PC-3 (cell line): ENCODE measurements around the gene PPM1G. TPM values are rescaled to one million over a fixed set of nuclear protein-coding genes. Genes with fewer than 3 reads are reported as not detected.

Source experiments
- ATAC-seq: fragments of 200-7000 bp; cut with Tn5 transposase; 2 replicates; pipeline ENCODE4 v1.9.1; 2020; ENCODE audit warnings: mild to moderate bottlenecking, moderate library complexity
- BruUV-seq: library from RNA; stranded (reverse); fragments of 400-500 nt; replicated peaks from 2 replicates; lab custom pipeline; 2021; lab: Mats Ljungman, UMichigan
- CTCF ChIA-PET: fragments of 300-600 bp; sonication (Branson Sonifier 250); formaldehyde crosslinking; loops from one replicate; lab custom pipeline; 2022; ENCODE audit warnings: antibody characterized with exemption; lab: Charles Lee
- POLR2A ChIA-PET: fragments of 300-600 bp; sonication (Branson Sonifier 250); formaldehyde crosslinking; loops from one replicate; lab custom pipeline; 2022; ENCODE audit warnings: antibody characterized with exemption; ENCODE audit not compliant: unreplicated experiment; lab: Charles Lee
- DNase-seq: peaks from one replicate; pipeline ENCODE4 v3.0.0-alpha.2; 2015
- H2AFZ ChIP-seq: fragments of 300-600 bp; sonication (generic); 2 replicates; pipeline ENCODE4 v1.6.0; 2016; ENCODE audit warnings: antibody characterized with exemption, low read length
- H3F3A ChIP-seq: fragments of 300-600 bp; sonication (generic); one replicate; pipeline ENCODE4 v1.6.0; 2017; ENCODE audit warnings: antibody characterized with exemption, low read length, control low read depth, mild to moderate bottlenecking; ENCODE audit not compliant: unreplicated experiment
- H3K27ac ChIP-seq: fragments of 300-600 bp; sonication (generic); 2 replicates; pipeline ENCODE4 v1.5.1; 2016; ENCODE audit warnings: mild to moderate bottlenecking, low read length
- H3K27me3 ChIP-seq: fragments of 300-600 bp; sonication (generic); 2 replicates; pipeline ENCODE4 v1.6.1; 2016; ENCODE audit warnings: low read length, mixed read lengths
- H3K36me3 ChIP-seq: fragments of 300-600 bp; sonication (generic); 2 replicates; pipeline ENCODE4 v1.6.1; 2016; ENCODE audit warnings: low read depth, mixed run types, low read length, mixed read lengths
- H3K4me1 ChIP-seq: fragments of 300-600 bp; sonication (generic); 2 replicates; pipeline ENCODE4 v1.5.1; 2016; ENCODE audit warnings: low read length; ENCODE audit not compliant: insufficient read depth
- H3K4me2 ChIP-seq: fragments of 300-600 bp; sonication (generic); 2 replicates; pipeline ENCODE4 v1.6.0; 2016; ENCODE audit warnings: low read length
- H3K4me3 ChIP-seq: fragments of 300-600 bp; sonication (generic); 2 replicates; pipeline ENCODE4 v1.5.1; 2016; ENCODE audit warnings: mild to moderate bottlenecking, low read length, mixed read lengths
- H3K79me2 ChIP-seq: fragments of 300-600 bp; sonication (generic); 2 replicates; pipeline ENCODE4 v1.6.1; 2017; ENCODE audit warnings: low read length, mixed read lengths
- H3K9ac ChIP-seq: fragments of 300-600 bp; sonication (generic); 2 replicates; pipeline ENCODE4 v1.6.0; 2016; ENCODE audit warnings: mild to moderate bottlenecking, low read length
- H3K9me2 ChIP-seq: fragments of 300-600 bp; sonication (generic); replicated peaks from 2 replicates; pipeline ENCODE4 v1.6.1; 2016; ENCODE audit warnings: mixed run types, low read length, mixed read lengths
- H3K9me3 ChIP-seq: fragments of 300-600 bp; sonication (generic); 2 replicates; pipeline ENCODE4 v1.6.1; 2016; ENCODE audit warnings: low read length, mixed read lengths
- H4K20me1 ChIP-seq: fragments of 300-600 bp; sonication (generic); 2 replicates; pipeline ENCODE4 v1.6.1; 2016; ENCODE audit warnings: low read length, mixed read lengths
- CTCF ChIP-seq: fragments of 300-600 bp; sonication (generic); conservative IDR thresholded peaks from 2 replicates; pipeline ENCODE4 v1.5.1; 2017; ENCODE audit warnings: antibody characterized with exemption, low read depth, mild to moderate bottlenecking, low read length
- EZH2 ChIP-seq: fragments of 300-600 bp; sonication (generic); IDR thresholded peaks from one replicate; pipeline ENCODE4 v1.6.1; 2017; ENCODE audit warnings: antibody characterized with exemption, mild to moderate bottlenecking, low read length; ENCODE audit not compliant: unreplicated experiment
- EZH2phosphoT487 ChIP-seq: fragments of 300-600 bp; sonication (generic); IDR thresholded peaks from 2 replicates; pipeline ENCODE4 v1.6.1; 2018; ENCODE audit warnings: mild to moderate bottlenecking, antibody characterized with exemption, low read length, borderline replicate concordance
- intact Hi-C: fragments of 100-400 bp; cut with micrococcal nuclease; formaldehyde crosslinking; loops from 2 replicates; pipeline ENCODE4 v1.9.0; 2023
- total RNA-seq: library from RNA; depleted of rRNA; stranded (reverse); fragments of >200 nt; gene quantifications from 2 replicates; pipeline ENCODE4 v1.2.3, GENCODE V29; 2014

The PPM1G gene
- total RNA-seq, 1 experiment from 2014 or later, result 122 TPM

DNA sequence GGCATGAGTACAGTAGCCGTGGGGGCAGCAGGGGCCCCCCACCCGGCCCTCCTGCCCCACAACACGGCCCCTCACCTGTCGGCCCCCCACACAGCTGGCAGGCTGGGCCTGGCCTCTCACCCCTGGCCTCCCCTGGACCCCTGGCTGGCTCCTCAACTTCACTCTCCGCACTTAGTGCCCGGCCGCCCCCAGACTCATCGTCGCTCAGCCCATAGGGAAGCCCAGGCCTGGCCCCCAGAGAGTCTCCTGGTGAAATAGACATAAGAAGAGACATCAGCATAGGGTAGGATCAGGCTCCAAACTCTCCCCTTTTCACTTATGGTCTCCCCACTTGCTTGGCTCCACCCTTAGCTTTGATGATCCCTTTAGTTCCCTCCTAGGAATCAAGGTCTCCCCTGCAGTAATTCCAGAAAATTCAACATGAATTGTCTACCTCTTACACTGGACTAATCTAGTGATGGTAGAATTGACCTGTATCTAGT is 30.5 kb downstream of the PPM1G start:
- TF ChIP-seq CTCF (no peak), EZH2 (no peak), EZH2phosphoT487 (no peak)
- peak overlapping the region; percentile 73; the same call in 1 of the 2 replicates for H3K4me3 ChIP-seq
- H3K9me3 ChIP-seq, result no peaks in the 10 kb centered on the region
- H3K36me3 ChIP-seq, result peaks cover 31% of the 10 kb centered on the region; the same call in 1 of the 2 replicates
- no peak for DNase-seq
- no peaks in the 10 kb centered on the region for H3K9me2 ChIP-seq
- no peaks in the 10 kb centered on the region for H3F3A ChIP-seq
- H3K9ac ChIP-seq, result no peak overlapping the region
- no peak overlapping the region for H3K27ac ChIP-seq
- H2AFZ ChIP-seq, result no peak overlapping the region
- intact Hi-C loops, result no loop called here
- H4K20me1 ChIP-seq, result no peaks in the 10 kb centered on the region
- ChIA-PET POLR2A (no interaction called here), CTCF (no interaction called here)
- no peaks in the 10 kb centered on the region for H3K27me3 ChIP-seq
- H3K79me2 ChIP-seq, result peaks cover 3% of the 10 kb centered on the region; the same call in 1 of the 2 replicates
- H3K4me2 ChIP-seq, result peak overlapping the region; percentile 91
- ATAC-seq, result no peak
- peaks cover 13% of the 10 kb centered on the region for H3K4me1 ChIP-seq
- BruUV-seq, result no TSS peak

DNA sequence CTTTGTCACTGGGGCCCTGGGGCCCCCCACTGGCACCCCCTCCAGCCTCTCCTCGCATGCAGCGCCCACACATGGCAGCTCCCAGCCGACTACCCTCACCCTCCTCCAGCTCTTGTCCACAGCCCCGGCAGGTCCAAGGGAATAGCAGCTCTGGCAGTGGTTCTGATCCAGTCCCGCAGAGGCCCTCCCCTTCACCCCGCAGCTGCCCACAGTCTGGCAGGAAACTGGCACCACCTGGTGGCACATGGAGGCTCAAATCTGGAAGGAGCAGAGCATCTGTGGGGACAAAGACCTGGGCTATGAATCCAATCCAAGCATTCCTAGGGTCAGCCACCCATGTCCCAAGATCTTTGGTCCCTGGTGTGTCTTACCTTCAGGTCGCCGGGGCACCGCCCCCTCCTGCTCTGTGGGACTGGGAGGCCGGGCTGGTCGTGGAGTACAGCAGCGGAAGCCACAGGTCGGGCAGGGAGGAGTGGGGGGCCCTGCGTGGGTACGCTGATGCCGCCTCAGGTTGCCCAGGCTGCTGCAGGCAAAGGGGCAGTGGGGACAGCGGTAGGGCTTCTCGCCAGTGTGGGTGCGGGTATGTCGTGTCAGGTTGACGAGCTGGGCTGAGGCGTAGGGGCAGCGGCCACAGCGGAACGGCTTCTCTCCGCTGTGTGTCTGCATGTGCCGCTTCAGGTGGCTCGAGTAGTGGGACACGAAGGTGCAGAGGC is 31.1 kb downstream of the PPM1G start:
- Histone ChIP-seq H3K4me1 (peaks cover 13% of the 10 kb centered on the region), H3K4me2 (no peak overlapping the region), H3K9me2 (no peaks in the 10 kb centered on the region), H3K36me3 (peaks cover 31% of the 10 kb centered on the region; the same call in 1 of the 2 replicates), H4K20me1 (no peaks in the 10 kb centered on the region), H3K9ac (no peak overlapping the region), H3K4me3 (no peak overlapping the region), H3F3A (no peaks in the 10 kb centered on the region), H3K79me2 (peaks cover 3% of the 10 kb centered on the region; the same call in 1 of the 2 replicates), H3K27ac (no peak overlapping the region), H2AFZ (no peak overlapping the region), H3K9me3 (no peaks in the 10 kb centered on the region), H3K27me3 (no peaks in the 10 kb centered on the region)
- no TSS peak for BruUV-seq
- TF ChIP-seq CTCF (peak; percentile 61), EZH2 (no peak), EZH2phosphoT487 (no peak)
- ChIA-PET POLR2A (interaction anchor here (0.6 kb wide), 1 partner anchor 294 kb away, joined by 3 read pairs; no protein-coding TSS in a partner anchor), CTCF (no interaction called here)
- ATAC-seq (peak; percentile 16; the same call in 1 of the 2 replicates), DNase-seq (peak; percentile 16)
- intact Hi-C loops, result no loop called here

DNA sequence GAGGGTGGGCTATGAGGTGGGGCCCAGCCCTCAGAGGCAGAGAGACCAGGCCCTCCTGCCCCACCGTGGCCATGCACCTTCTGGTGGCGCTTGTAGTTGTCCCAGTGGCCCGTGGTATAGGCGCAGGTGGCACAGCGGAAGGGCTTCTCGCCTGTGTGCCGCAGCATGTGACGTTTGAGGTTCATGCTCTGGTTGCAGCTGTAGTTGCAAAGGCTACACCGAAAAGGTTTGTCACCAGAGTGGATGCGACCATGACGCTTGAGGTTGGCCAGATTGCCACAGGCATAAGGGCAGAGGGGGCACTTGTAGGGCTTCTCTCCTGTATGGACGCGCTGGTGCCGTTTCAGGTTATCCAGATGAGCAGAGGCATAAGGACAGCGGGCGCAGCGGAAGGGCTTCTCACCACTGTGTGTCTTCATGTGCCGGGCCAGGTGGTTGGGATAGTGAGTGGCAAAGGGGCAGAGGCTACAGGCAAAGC is 31.7 kb downstream of the PPM1G start:
- Histone ChIP-seq H3F3A (no peaks in the 10 kb centered on the region), H2AFZ (no peak overlapping the region), H4K20me1 (no peaks in the 10 kb centered on the region), H3K4me2 (no peak overlapping the region), H3K9me2 (no peaks in the 10 kb centered on the region), H3K27me3 (no peaks in the 10 kb centered on the region), H3K9ac (no peak overlapping the region), H3K9me3 (no peaks in the 10 kb centered on the region), H3K79me2 (peaks cover 9% of the 10 kb centered on the region), H3K27ac (no peak overlapping the region), H3K4me3 (no peak overlapping the region), H3K4me1 (peaks cover 18% of the 10 kb centered on the region), H3K36me3 (peaks cover 31% of the 10 kb centered on the region; the same call in 1 of the 2 replicates)
- ATAC-seq (no peak), DNase-seq (no peak)
- BruUV-seq, result TSS peak; percentile 3
- no peak for TF ChIP-seq CTCF
- CTCF ChIA-PET, result no interaction called here
- POLR2A ChIA-PET, result no interaction called here
- intact Hi-C loops, result no loop called here
